Erythroblast (primary cell): ENCODE data around the gene FAM83C.

Source experiments
- DNase-seq, 2 experiments: peaks; one replicate each; lab custom pipeline; 2025; lab: John Stamatoyannopoulos, UW
- GATA1 ChIP-seq: IDR thresholded peaks from 2 replicates; pipeline ENCODE4 v1.6.1; 2011; ENCODE audit warnings: low read depth, mild to moderate bottlenecking, control low read depth, low read length, moderate library complexity
- POLR2A ChIP-seq: IDR thresholded peaks from 2 replicates; pipeline ENCODE4 v1.6.1; 2011; ENCODE audit warnings: mild to moderate bottlenecking, low read length

Gene FAM83C

DNA sequence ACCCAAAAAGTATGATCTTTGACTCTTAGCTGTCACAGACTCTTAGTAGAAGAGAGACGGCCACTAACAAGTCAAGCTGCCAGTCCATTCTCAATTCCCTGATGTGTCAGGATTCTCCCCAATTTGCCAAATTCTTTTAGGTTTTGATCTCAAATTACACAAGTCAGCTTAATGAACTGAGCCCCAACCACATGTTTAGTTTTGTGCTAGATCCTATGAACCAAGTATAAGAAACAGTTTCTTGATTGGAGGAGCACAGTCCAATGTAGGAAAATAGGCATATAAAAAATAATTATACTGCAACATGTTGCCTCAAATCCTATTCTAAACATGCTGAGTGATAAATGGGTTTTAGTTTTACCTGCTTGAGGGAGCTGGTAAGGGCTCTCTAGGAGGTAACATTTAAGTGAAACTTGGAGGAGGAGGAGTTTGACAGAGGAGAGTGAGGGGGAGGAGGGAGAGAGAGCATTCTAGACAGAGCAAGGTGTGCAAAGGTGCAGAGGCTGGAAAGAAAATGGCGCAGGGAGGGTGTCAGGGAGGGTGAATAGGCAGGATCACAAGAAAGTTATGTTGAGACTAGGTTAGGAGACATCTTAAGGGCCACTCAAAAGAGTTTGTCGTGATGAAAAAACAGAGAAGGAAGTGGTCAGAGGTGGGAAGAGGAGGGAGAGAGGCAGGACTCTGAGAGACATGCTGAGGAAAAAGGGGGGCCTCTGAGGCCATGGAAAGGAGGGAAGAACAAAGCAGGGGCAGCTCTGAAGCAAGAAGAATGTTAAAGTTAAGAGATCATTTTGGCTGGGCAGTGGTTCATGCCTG is 22.8 kb upstream of the FAM83C start:
- TF ChIP-seq POLR2A: no peak
- TF ChIP-seq GATA1: no peak
- DNase-seq: no peak

GRCh38 chr20:35312318-35312717 is 20.1 kb upstream of the FAM83C start:
- DNase-seq: peak in 1 of 2 experiments; percentile 20
- TF ChIP-seq POLR2A (no peak), GATA1 (no peak)

- TF ChIP-seq GATA1 (no peak), POLR2A (no peak)
These were observed 19.6 kb upstream of the FAM83C start for GRCh38 chr20:35311822-35312221.

DNA sequence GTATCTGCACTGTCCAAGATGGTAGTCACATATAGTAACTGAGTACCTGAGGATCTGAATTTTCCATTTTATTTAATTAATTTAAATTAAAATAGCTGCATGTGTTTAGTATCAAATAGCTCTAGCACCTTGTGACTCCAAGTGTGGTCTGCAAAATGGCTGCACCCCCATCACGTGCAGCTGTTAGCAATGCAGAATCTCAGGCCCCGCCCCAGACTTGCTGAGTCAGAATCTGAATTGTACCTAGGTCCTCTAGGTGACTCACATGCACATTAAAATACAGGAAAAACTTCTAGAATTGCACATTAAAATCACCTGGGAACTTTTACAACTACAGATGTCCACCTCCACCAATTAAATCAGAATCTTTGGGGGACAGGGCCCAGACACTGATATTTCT is 19.2 kb upstream of the FAM83C start:
- TF ChIP-seq POLR2A (no peak), GATA1 (no peak)
- DNase-seq: peak; percentile 19 to 58

More at GRCh38 chr20:35311822-35312221, 19.6 kb upstream of the FAM83C start:
- DNase-seq: no peak

- no peak for TF ChIP-seq POLR2A
- no peak for TF ChIP-seq GATA1
- DNase-seq: no peak
These were observed 15.7 kb upstream of the FAM83C start for GRCh38 chr20:35307666-35308653.

DNA sequence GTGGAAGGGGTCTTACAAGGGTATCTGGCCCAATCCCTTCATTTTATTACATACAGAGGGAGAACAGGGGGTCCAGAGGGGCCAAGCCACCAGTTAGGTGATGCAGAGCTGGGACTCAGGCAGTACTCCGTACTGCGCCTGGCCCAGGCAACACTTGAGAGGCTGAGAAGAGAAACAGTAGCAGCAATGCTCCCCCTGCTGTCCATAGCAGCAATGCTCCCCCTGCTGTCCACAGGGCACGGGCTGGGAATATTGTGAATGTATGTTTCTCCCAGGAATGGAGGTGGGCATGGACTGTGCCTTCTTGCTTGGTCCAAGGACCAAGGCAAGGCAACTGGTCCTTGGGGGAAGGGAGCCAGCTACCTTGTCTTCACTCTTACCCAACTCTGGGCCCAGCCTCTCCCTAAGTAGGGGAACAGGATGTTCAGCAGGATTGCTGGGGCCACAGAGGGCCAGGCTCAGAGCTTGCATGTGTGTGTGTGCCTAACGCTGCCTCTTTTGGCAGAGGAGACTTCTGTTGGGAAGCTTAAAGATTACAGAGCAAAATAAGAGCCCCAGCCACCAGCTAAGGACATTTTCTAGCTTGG is 14.8 kb upstream of the FAM83C start:
- DNase-seq: peak; percentile 53 to 75
- no peak for TF ChIP-seq GATA1

GRCh38 chr20:35305682-35306556 is 13.7 kb upstream of the FAM83C start:
- TF ChIP-seq POLR2A (no peak), GATA1 (no peak)
- peak; percentile 68 to 88 for DNase-seq

DNA sequence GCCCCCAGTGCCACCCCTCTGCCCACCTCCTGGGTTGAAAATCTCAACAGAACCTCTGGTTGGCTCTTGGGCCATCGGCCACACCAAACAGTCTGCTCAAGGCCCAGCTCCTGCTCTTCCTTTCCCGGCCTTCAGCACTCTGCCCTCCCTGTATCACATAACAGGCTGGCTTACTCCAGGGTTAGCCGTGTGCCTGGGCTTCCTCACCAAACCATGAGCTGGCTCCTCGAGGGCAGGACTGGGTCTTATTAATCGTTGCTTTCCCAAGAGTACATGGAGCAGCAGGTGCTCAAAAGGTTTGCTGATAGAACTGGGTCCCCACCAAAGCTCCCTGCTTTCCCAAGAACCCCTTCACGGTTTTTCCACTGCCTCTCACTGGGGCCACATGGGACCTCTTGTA is 12.7 kb upstream of the FAM83C start:
- no peak for DNase-seq

GRCh38 chr20:35303735-35304491 is 11.7 kb upstream of the FAM83C start:
- DNase-seq: peak; percentile 85 to 93
- TF ChIP-seq GATA1 (no peak), POLR2A (no peak)

More for the DNA sequence above, 12.7 kb upstream of the FAM83C start:
- TF ChIP-seq POLR2A (no peak), GATA1 (no peak)

DNA sequence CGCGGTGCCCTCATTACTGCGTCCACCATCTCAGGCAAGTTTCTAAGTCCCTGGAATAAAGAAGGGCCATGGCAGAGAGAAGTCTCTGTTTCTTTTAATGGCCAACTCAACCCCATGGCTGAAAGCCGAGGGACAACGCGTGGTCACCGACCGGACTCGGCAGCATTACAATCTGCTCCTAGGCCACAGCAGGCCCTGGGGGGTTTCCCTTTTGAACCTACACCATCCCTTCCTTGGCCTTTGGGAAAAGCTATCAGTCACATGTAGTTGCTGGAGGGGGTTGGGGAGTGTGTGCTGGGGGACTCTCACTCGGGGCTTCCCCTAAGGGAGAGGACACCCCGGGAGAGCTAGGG is 11.1 kb upstream of the FAM83C start:
- TF ChIP-seq POLR2A (no peak), GATA1 (no peak)
- DNase-seq: no peak

DNA sequence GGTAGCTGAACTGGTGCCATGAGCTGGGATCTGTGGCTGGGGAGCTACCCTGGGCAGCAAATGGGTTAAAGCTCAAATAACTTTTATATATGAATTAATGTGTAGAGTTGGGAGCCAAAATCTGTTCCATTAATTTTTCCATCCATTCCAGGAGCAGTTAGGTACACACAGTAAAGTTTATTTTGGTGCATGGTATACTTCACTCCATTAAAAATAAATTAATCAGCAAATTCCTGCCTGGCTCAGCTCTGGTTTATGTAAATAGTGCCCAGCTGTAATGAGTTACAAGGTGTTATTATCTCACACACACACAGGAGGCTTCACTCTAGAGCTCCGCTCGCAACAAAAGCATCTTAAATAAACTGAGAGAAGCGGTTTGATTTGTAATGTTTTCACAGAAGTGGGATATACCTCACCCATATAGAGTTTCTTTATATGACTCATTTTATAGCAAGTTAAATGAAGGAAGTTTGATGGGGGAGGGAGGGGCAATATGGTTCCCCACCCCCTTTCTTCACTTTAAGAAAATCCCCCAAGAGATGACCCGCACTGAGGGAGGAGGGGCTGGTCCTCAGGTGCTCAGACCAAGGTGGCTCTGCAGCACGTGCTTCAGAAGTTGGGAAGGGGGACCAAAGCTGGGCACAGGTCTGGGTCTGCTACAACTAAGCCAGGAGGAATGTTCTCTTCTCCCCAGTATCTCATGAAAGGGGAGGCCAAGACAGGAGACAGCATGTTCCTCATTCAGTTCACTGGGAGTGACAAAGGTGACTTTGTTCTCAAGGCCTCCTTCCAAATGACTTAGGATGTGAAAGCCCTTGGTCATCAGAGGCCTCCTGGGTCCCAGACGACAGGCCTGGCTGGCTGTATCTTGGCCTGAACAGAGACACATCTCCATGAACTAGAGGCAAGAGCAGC is 10.5 kb upstream of the FAM83C start:
- no peak for DNase-seq

More for the DNA sequence above, 10.5 kb upstream of the FAM83C start:
- TF ChIP-seq POLR2A (no peak), GATA1 (no peak)
